ENCODE results near the gene TAF9B.
A peak's percentile ranks its signal among the peaks of the same experiment; 100 is the strongest.
"Not testable (repeated sequence)": the region's sequence is repeated elsewhere in the genome, so short reads cannot be mapped to it uniquely, and the experiment has no call there.

Gene TAF9B

GRCh38 chrX:78116766-78117165 lies 22.7 kb downstream of the TAF9B start:
- no peak for DNase-seq (ENCODE audit: extremely low read depth in 1 of 2, low read depth in 1 of 2)

GRCh38 chrX:78116365-78116764 lies 23.1 kb downstream of the TAF9B start:
- DNase-seq (ENCODE audit: extremely low read depth in 1 of 2, low read depth in 1 of 2) = no peak

- DNase-seq (ENCODE audit: extremely low read depth in 1 of 2, low read depth in 1 of 2) = no peak
These were observed 28.1 kb downstream of the TAF9B start for GRCh38 chrX:78111140-78111931.

GRCh38 chrX:78109458-78109857 lies 30.0 kb downstream of the TAF9B start:
- no peak for DNase-seq (ENCODE audit: extremely low read depth in 1 of 2, low read depth in 1 of 2)

GRCh38 chrX:78106651-78106986 lies 32.8 kb downstream of the TAF9B start:
- no peak for DNase-seq (ENCODE audit: extremely low read depth in 1 of 2, low read depth in 1 of 2)

GRCh38 chrX:78105944-78106650 lies 33.4 kb downstream of the TAF9B start:
- DNase-seq (ENCODE audit: extremely low read depth in 1 of 2, low read depth in 1 of 2) = no peak

GRCh38 chrX:78104447-78105176 lies 34.8 kb downstream of the TAF9B start:
- no peak for DNase-seq (ENCODE audit: extremely low read depth in 1 of 2, low read depth in 1 of 2)

- peak; percentile 84 to 85 for DNase-seq (ENCODE audit: extremely low read depth in 1 of 2, low read depth in 1 of 2)
These were observed 35.6 kb downstream of the TAF9B start, which contains the start of gene PGK1 for GRCh38 chrX:78103623-78104446. TSS of gene PGK1 (plus strand) at chrX:78104248. CDS start at chrX:78104341, 93 bp downstream.

GRCh38 chrX:78103001-78103622 lies 36.3 kb downstream of the TAF9B start:
- no peak for DNase-seq (ENCODE audit: extremely low read depth in 1 of 2, low read depth in 1 of 2)

GRCh38 chrX:78102091-78102490 lies 37.4 kb downstream of the TAF9B start:
- DNase-seq (ENCODE audit: extremely low read depth in 1 of 2, low read depth in 1 of 2) = no peak

- DNase-seq (ENCODE audit: extremely low read depth in 1 of 2, low read depth in 1 of 2) = no peak
These were observed 41.3 kb downstream of the TAF9B start for GRCh38 chrX:78098108-78098507.

GRCh38 chrX:78092296-78092695 lies 47.2 kb downstream of the TAF9B start:
- no peak for DNase-seq (ENCODE audit: extremely low read depth in 1 of 2, low read depth in 1 of 2)

GRCh38 chrX:78081413-78081812 lies 58.0 kb downstream of the TAF9B start:
- not testable (repeated sequence) for DNase-seq (ENCODE audit: extremely low read depth in 1 of 2, low read depth in 1 of 2)
